ENCODE data around the gene NDUFAF2.
"Not testable (repeated sequence)": the region's sequence is repeated elsewhere in the genome, so short reads cannot be mapped to it uniquely, and the experiment has no call there.

Gene NDUFAF2

DNA sequence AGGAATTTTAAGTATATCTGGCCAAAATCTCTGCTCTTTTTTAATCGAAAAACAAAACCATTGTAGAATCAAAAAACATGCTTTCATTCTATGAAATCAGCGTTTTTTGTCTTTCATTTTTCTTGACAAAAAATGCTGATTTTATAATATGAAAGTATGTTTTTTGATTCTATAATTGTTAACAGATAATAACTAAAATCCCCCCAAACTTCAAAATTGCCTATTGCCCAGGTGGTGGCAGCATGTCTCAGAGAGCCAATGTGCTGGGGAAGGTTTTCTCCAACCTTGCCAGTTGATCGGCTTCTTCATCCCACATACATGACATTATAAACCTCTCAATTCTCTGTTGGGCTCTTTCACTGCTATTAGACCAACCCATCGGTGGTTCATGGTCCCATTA, 222.4 kb downstream of the NDUFAF2 start:
- Histone ChIP-seq H3K36me3 (ENCODE audit: control insufficient read depth, insufficient read depth, low read length) (no peaks in the 10 kb centered on the region), H3K27me3 (ENCODE audit: control insufficient read depth, insufficient read depth, low read length) (no peaks in the 10 kb centered on the region), H3K9ac (ENCODE audit: low read length) (no peak overlapping the region), H3K4me3 (ENCODE audit: low read length) (no peak overlapping the region), H3K4me1 (ENCODE audit: control insufficient read depth, insufficient read depth, low read length) (peaks cover 5% of the 10 kb centered on the region), H3K9me3 (ENCODE audit: control insufficient read depth, low read length) (no peaks in the 10 kb centered on the region)

GRCh38 chr5:61168951-61169350, 223.9 kb downstream of the NDUFAF2 start:
- H3K9me3 ChIP-seq (ENCODE audit: control insufficient read depth, low read length), result no peaks in the 10 kb centered on the region
- H3K36me3 ChIP-seq (ENCODE audit: control insufficient read depth, insufficient read depth, low read length), result no peaks in the 10 kb centered on the region
- no peak overlapping the region for H3K9ac ChIP-seq (ENCODE audit: low read length)
- H3K27me3 ChIP-seq (ENCODE audit: control insufficient read depth, insufficient read depth, low read length), result no peaks in the 10 kb centered on the region
- H3K4me3 ChIP-seq (ENCODE audit: low read length), result no peak overlapping the region
- H3K4me1 ChIP-seq (ENCODE audit: control insufficient read depth, insufficient read depth, low read length), result no peaks in the 10 kb centered on the region

- Histone ChIP-seq H3K4me1 (ENCODE audit: control insufficient read depth, insufficient read depth, low read length) (no peaks in the 10 kb centered on the region), H3K9ac (ENCODE audit: low read length) (no peak overlapping the region), H3K27me3 (ENCODE audit: control insufficient read depth, insufficient read depth, low read length) (no peaks in the 10 kb centered on the region), H3K36me3 (ENCODE audit: control insufficient read depth, insufficient read depth, low read length) (no peaks in the 10 kb centered on the region), H3K4me3 (ENCODE audit: low read length) (no peak overlapping the region), H3K9me3 (ENCODE audit: control insufficient read depth, low read length) (no peaks in the 10 kb centered on the region)
These were observed 226.5 kb downstream of the NDUFAF2 start for GRCh38 chr5:61171479-61171878.

- Histone ChIP-seq H3K9me3 (ENCODE audit: control insufficient read depth, low read length) (no peaks in the 10 kb centered on the region), H3K36me3 (ENCODE audit: control insufficient read depth, insufficient read depth, low read length) (no peaks in the 10 kb centered on the region), H3K27me3 (ENCODE audit: control insufficient read depth, insufficient read depth, low read length) (no peaks in the 10 kb centered on the region), H3K4me1 (ENCODE audit: control insufficient read depth, insufficient read depth, low read length) (peaks cover 6% of the 10 kb centered on the region), H3K9ac (ENCODE audit: low read length) (no peak overlapping the region), H3K4me3 (ENCODE audit: low read length) (no peak overlapping the region)
These were observed 231.6 kb downstream of the NDUFAF2 start for GRCh38 chr5:61176631-61177030.

DNA sequence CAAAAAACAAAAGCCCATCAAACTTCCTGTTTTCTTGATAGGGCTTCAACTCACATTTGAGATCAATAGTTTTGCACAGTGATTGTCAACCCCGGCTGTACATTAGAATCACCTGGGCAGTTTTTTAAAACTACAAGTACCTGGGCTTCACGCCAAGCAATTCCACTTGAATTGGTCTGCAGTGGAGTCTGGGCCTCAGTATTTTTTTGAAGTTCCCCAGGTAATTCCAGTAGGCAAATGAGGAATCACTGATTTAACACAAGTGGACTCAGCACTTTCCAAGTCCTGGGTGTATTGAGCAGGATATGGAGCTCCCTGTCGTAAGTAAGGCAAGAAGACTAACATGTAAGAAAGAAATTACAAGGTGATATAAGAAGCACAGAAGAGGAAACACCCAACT, 232.1 kb downstream of the NDUFAF2 start:
- Histone ChIP-seq H3K9me3 (ENCODE audit: control insufficient read depth, low read length) (no peaks in the 10 kb centered on the region), H3K9ac (ENCODE audit: low read length) (no peak overlapping the region), H3K27me3 (ENCODE audit: control insufficient read depth, insufficient read depth, low read length) (no peaks in the 10 kb centered on the region), H3K36me3 (ENCODE audit: control insufficient read depth, insufficient read depth, low read length) (no peaks in the 10 kb centered on the region), H3K4me3 (ENCODE audit: low read length) (no peak overlapping the region), H3K4me1 (ENCODE audit: control insufficient read depth, insufficient read depth, low read length) (peaks cover 6% of the 10 kb centered on the region)

GRCh38 chr5:61177716-61178115, 232.7 kb downstream of the NDUFAF2 start:
- Histone ChIP-seq H3K9ac (ENCODE audit: low read length) (no peak overlapping the region), H3K4me1 (ENCODE audit: control insufficient read depth, insufficient read depth, low read length) (peaks cover 6% of the 10 kb centered on the region), H3K36me3 (ENCODE audit: control insufficient read depth, insufficient read depth, low read length) (no peaks in the 10 kb centered on the region), H3K4me3 (ENCODE audit: low read length) (no peak overlapping the region), H3K9me3 (ENCODE audit: control insufficient read depth, low read length) (no peaks in the 10 kb centered on the region), H3K27me3 (ENCODE audit: control insufficient read depth, insufficient read depth, low read length) (no peaks in the 10 kb centered on the region)

GRCh38 chr5:61178702-61179101, 233.7 kb downstream of the NDUFAF2 start:
- no peaks in the 10 kb centered on the region for H3K9me3 ChIP-seq (ENCODE audit: control insufficient read depth, low read length)
- H3K27me3 ChIP-seq (ENCODE audit: control insufficient read depth, insufficient read depth, low read length), result no peaks in the 10 kb centered on the region
- H3K4me1 ChIP-seq (ENCODE audit: control insufficient read depth, insufficient read depth, low read length), result peaks cover 6% of the 10 kb centered on the region
- H3K36me3 ChIP-seq (ENCODE audit: control insufficient read depth, insufficient read depth, low read length), result no peaks in the 10 kb centered on the region
- no peak overlapping the region for H3K4me3 ChIP-seq (ENCODE audit: low read length)
- no peak overlapping the region for H3K9ac ChIP-seq (ENCODE audit: low read length)

- Histone ChIP-seq H3K4me3 (ENCODE audit: low read length) (no peak overlapping the region), H3K9ac (ENCODE audit: low read length) (peak overlapping the region; percentile 35), H3K27me3 (ENCODE audit: control insufficient read depth, insufficient read depth, low read length) (no peaks in the 10 kb centered on the region)
These were observed 235.9 kb downstream of the NDUFAF2 start for GRCh38 chr5:61180886-61181285.

GRCh38 chr5:61182449-61182848, 237.4 kb downstream of the NDUFAF2 start:
- H3K27me3 ChIP-seq (ENCODE audit: control insufficient read depth, insufficient read depth, low read length), result no peaks in the 10 kb centered on the region
- H3K9ac ChIP-seq (ENCODE audit: low read length), result no peak overlapping the region
- H3K4me3 ChIP-seq (ENCODE audit: low read length), result no peak overlapping the region
- H3K4me1 ChIP-seq (ENCODE audit: control insufficient read depth, insufficient read depth, low read length), result peaks cover 6% of the 10 kb centered on the region
- H3K36me3 ChIP-seq (ENCODE audit: control insufficient read depth, insufficient read depth, low read length), result no peaks in the 10 kb centered on the region
- no peaks in the 10 kb centered on the region for H3K9me3 ChIP-seq (ENCODE audit: control insufficient read depth, low read length)

More at GRCh38 chr5:61180886-61181285, 235.9 kb downstream of the NDUFAF2 start:
- Histone ChIP-seq H3K4me1 (ENCODE audit: control insufficient read depth, insufficient read depth, low read length) (peaks cover 6% of the 10 kb centered on the region), H3K36me3 (ENCODE audit: control insufficient read depth, insufficient read depth, low read length) (no peaks in the 10 kb centered on the region), H3K9me3 (ENCODE audit: control insufficient read depth, low read length) (no peaks in the 10 kb centered on the region)

DNA sequence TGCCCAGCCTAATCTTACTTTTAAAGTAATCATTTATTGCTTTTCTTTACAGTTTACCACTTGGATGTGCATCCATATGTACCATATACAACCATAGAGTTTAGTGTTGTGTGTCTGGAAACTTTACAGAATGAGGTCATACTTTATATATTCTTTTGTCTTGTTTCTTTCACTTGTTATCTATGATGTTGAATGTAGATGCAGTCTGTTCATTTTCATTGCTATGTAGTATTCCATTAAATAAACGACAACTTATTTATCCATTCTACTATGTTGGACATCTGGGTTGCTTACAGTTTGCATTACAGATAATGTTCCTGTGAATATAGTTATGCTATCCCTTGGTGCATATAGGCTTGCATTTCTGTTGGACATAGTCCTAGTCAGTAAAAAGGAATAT, 238.5 kb downstream of the NDUFAF2 start:
- Histone ChIP-seq H3K4me1 (ENCODE audit: control insufficient read depth, insufficient read depth, low read length) (peaks cover 6% of the 10 kb centered on the region), H3K36me3 (ENCODE audit: control insufficient read depth, insufficient read depth, low read length) (no peaks in the 10 kb centered on the region), H3K27me3 (ENCODE audit: control insufficient read depth, insufficient read depth, low read length) (no peaks in the 10 kb centered on the region), H3K4me3 (ENCODE audit: low read length) (no peak overlapping the region), H3K9ac (ENCODE audit: low read length) (no peak overlapping the region), H3K9me3 (ENCODE audit: control insufficient read depth, low read length) (no peaks in the 10 kb centered on the region)

GRCh38 chr5:61184708-61185107, 239.7 kb downstream of the NDUFAF2 start:
- H3K9ac ChIP-seq (ENCODE audit: low read length), result no peak overlapping the region
- no peak overlapping the region for H3K4me3 ChIP-seq (ENCODE audit: low read length)
- no peaks in the 10 kb centered on the region for H3K27me3 ChIP-seq (ENCODE audit: control insufficient read depth, insufficient read depth, low read length)
- H3K4me1 ChIP-seq (ENCODE audit: control insufficient read depth, insufficient read depth, low read length), result peaks cover 6% of the 10 kb centered on the region
- no peaks in the 10 kb centered on the region for H3K9me3 ChIP-seq (ENCODE audit: control insufficient read depth, low read length)
- no peaks in the 10 kb centered on the region for H3K36me3 ChIP-seq (ENCODE audit: control insufficient read depth, insufficient read depth, low read length)

GRCh38 chr5:61186634-61187033, 241.6 kb downstream of the NDUFAF2 start:
- Histone ChIP-seq H3K9ac (ENCODE audit: low read length) (no peak overlapping the region), H3K4me1 (ENCODE audit: control insufficient read depth, insufficient read depth, low read length) (no peaks in the 10 kb centered on the region)

GRCh38 chr5:61187352-61187751, 242.3 kb downstream of the NDUFAF2 start:
- H3K9me3 ChIP-seq (ENCODE audit: control insufficient read depth, low read length); H3K27me3 ChIP-seq (ENCODE audit: control insufficient read depth, insufficient read depth, low read length); H3K36me3 ChIP-seq (ENCODE audit: control insufficient read depth, insufficient read depth, low read length); H3K4me3 ChIP-seq (ENCODE audit: low read length); H3K4me1 ChIP-seq (ENCODE audit: control insufficient read depth, insufficient read depth, low read length); H3K9ac ChIP-seq (ENCODE audit: low read length): not testable (repeated sequence)

More at GRCh38 chr5:61186634-61187033, 241.6 kb downstream of the NDUFAF2 start:
- Histone ChIP-seq H3K36me3 (ENCODE audit: control insufficient read depth, insufficient read depth, low read length) (no peaks in the 10 kb centered on the region), H3K9me3 (ENCODE audit: control insufficient read depth, low read length) (no peaks in the 10 kb centered on the region), H3K27me3 (ENCODE audit: control insufficient read depth, insufficient read depth, low read length) (no peaks in the 10 kb centered on the region), H3K4me3 (ENCODE audit: low read length) (no peak overlapping the region)

Measured in mucosa of stomach (tissue), 1 donor.